A549 (cell line): Measurements from ENCODE around the gene TSC2. TPM values are rescaled to one million over a fixed set of nuclear protein-coding genes. Genes with fewer than 3 reads are reported as not detected.

ENCODE experiments used
- ATAC-seq, 2 experiments: fragments of 200-7000 bp in 1 of 2; fragments of >200 bp in 1 of 2; cut with Nextera tagmentation in 1 of 2; cut with Tn5 transposase in 1 of 2; 3 replicates each; pipeline versions ENCODE4 v1.8.0 to v1.9.1; 2018 to 2020; ENCODE audit warnings: mild to moderate bottlenecking in 1 of 2, moderate library complexity in 1 of 2
- CTCF ChIA-PET: fragments of 300-600 bp; sonication (Branson Sonifier 250); formaldehyde crosslinking; extraction: SDS; loops from one replicate; lab custom pipeline; 2021; ENCODE audit warnings: antibody characterized with exemption, inconsistent platforms; lab: Yijun Ruan, JAX
- POLR2A ChIA-PET: fragments of 350-600 bp; formaldehyde crosslinking; extraction: SDS; loops from one replicate; lab custom pipeline; 2021; ENCODE audit warnings: antibody characterized with exemption, inconsistent platforms; lab: Yijun Ruan, JAX
- DNase-seq, 2 experiments: peaks; one replicate each; pipeline versions ENCODE4 v3.0.0 to v3.0.0-alpha.2; 2011 to 2016; ENCODE audit warnings: low read depth in 1 of 2, low spot score in 1 of 2
- FAIRE-seq: peaks from 2 replicates; lab custom pipeline; 2011; peaks lifted over from hg19 to GRCh38; lab: Jason Lieb, UNC
- H3K27ac ChIP-seq, 2 experiments: fragments of >200 bp; sonication (Bioruptor Twin); formaldehyde crosslinking; 3 replicates each; pipeline ENCODE4 v1.5.1; 2016 to 2017
- H3K4me1 ChIP-seq: fragments of >200 bp; sonication (Bioruptor Twin); formaldehyde crosslinking; 3 replicates; pipeline ENCODE4 v1.6.1; 2016
- H3K4me2 ChIP-seq: fragments of >200 bp; sonication (Bioruptor Twin); formaldehyde crosslinking; 3 replicates; pipeline ENCODE4 v1.6.1; 2016
- H3K4me3 ChIP-seq: fragments of >200 bp; sonication (Bioruptor Twin); formaldehyde crosslinking; 3 replicates; pipeline ENCODE4 v1.5.1; 2016
- H3K9me3 ChIP-seq: fragments of >200 bp; sonication (Bioruptor Twin); formaldehyde crosslinking; 3 replicates; pipeline ENCODE4 v1.6.1; 2016
- ATOH8 ChIP-seq: fragments of 250-450 bp; sonication (Bioruptor Pico); IDR thresholded peaks from 2 replicates; pipeline ENCODE4 v1.5.0; 2020; ENCODE audit warnings: low read depth, mild to moderate bottlenecking, moderate library complexity
- BCL3 ChIP-seq: fragments of >200 bp; sonication (Bioruptor Twin); formaldehyde crosslinking; IDR thresholded peaks from 3 replicates; pipeline ENCODE4 v1.6.1; 2016
- BHLHE40 ChIP-seq: IDR thresholded peaks from 2 replicates; pipeline ENCODE4 v1.6.1; 2012; ENCODE audit warnings: low read depth, low read length, inconsistent platforms
- CBX8 ChIP-seq: fragments of 200-600 bp; sonication (generic); IDR thresholded peaks from 2 replicates; pipeline ENCODE4 v1.6.1; 2016
- CHD2 ChIP-seq: fragments of 150-350 bp; IDR thresholded peaks from 2 replicates; pipeline ENCODE4 v1.6.1; 2014; ENCODE audit warnings: low read length; ENCODE audit not compliant: partially characterized antibody
- EHF ChIP-seq: fragments of 250-450 bp; sonication (Bioruptor Pico); IDR thresholded peaks from 2 replicates; pipeline ENCODE4 v1.5.0; 2020; ENCODE audit warnings: mild to moderate bottlenecking
- EHMT2 ChIP-seq: fragments of 200-600 bp; sonication (generic); IDR thresholded peaks from 2 replicates; pipeline ENCODE4 v1.6.1; 2016; ENCODE audit warnings: antibody characterized with exemption, low read depth, mild to moderate bottlenecking, moderate library complexity
- ELK1 ChIP-seq: fragments of 150-350 bp; IDR thresholded peaks from 2 replicates; pipeline ENCODE4 v1.6.1; 2014; ENCODE audit warnings: low read depth, mild to moderate bottlenecking, low read length
- HEYL ChIP-seq: fragments of 250-450 bp; sonication (Bioruptor Pico); IDR thresholded peaks from 2 replicates; pipeline ENCODE4 v1.8.0; 2021; ENCODE audit warnings: mild to moderate bottlenecking, moderate library complexity
- HMGXB4 ChIP-seq: fragments of 250-450 bp; sonication (Bioruptor Pico); IDR thresholded peaks from 2 replicates; pipeline ENCODE4 v1.5.0; 2021; ENCODE audit warnings: mild to moderate bottlenecking, moderate library complexity, borderline replicate concordance
- JUNB ChIP-seq: fragments of >200 bp; sonication (Bioruptor Twin); formaldehyde crosslinking; IDR thresholded peaks from 2 replicates; pipeline ENCODE4 v1.6.1; 2016
- MAFK ChIP-seq: fragments of 450-650 bp; IDR thresholded peaks from 2 replicates; pipeline ENCODE4 v1.6.1; 2014; ENCODE audit not compliant: partially characterized antibody
- MAZ ChIP-seq: fragments of 150-350 bp; IDR thresholded peaks from 2 replicates; pipeline ENCODE4 v1.6.1; 2014; ENCODE audit warnings: antibody characterized with exemption, low read depth, low read length, borderline replicate concordance
- NFE2L2 ChIP-seq: fragments of 150-350 bp; conservative IDR thresholded peaks from 2 replicates; pipeline ENCODE4 v1.6.1; 2014; ENCODE audit warnings: low read length
- NPAS2 ChIP-seq: fragments of 250-450 bp; sonication (Bioruptor Pico); IDR thresholded peaks from 2 replicates; pipeline ENCODE4 v1.8.0; 2022; ENCODE audit warnings: mild to moderate bottlenecking, moderate library complexity, borderline replicate concordance
- PBX3 ChIP-seq: IDR thresholded peaks from 2 replicates; pipeline ENCODE4 v1.6.1; 2012
- RAD21 ChIP-seq, 2 experiments: fragments of >200 bp in 1 of 2; sonication (Bioruptor Twin) in 1 of 2; formaldehyde crosslinking in 1 of 2; IDR thresholded peaks in 1 of 2; conservative IDR thresholded peaks in 1 of 2; 2 replicates in 1 of 2; 3 replicates in 1 of 2; pipeline ENCODE4 v1.6.1; 2012 to 2018; ENCODE audit warnings: inconsistent platforms in 1 of 2
- RARB ChIP-seq: fragments of 250-450 bp; sonication (Bioruptor Pico); IDR thresholded peaks from 2 replicates; pipeline ENCODE4 v1.8.0; 2021; ENCODE audit warnings: mild to moderate bottlenecking, moderate library complexity
- SMC3 ChIP-seq: fragments of >200 bp; sonication (Bioruptor Twin); formaldehyde crosslinking; IDR thresholded peaks from 3 replicates; pipeline ENCODE4 v1.6.1; 2018; ENCODE audit warnings: inconsistent platforms
- TP53 ChIP-seq: fragments of 250-450 bp; sonication (Bioruptor Pico); IDR thresholded peaks from 2 replicates; pipeline ENCODE4 v1.5.0; 2021; ENCODE audit warnings: mild to moderate bottlenecking, moderate library complexity
- ZC3H11A ChIP-seq: fragments of 450-650 bp; IDR thresholded peaks from 2 replicates; pipeline ENCODE4 v1.6.1; 2014; ENCODE audit warnings: antibody characterized with exemption, mild to moderate bottlenecking
- ZSCAN20 ChIP-seq: fragments of 250-450 bp; sonication (Bioruptor Pico); IDR thresholded peaks from 2 replicates; pipeline ENCODE4 v1.8.0; 2022; ENCODE audit warnings: mild to moderate bottlenecking, moderate library complexity
- WGBS: methylation state at CpG from one replicate; pipeline ENCODE4 v1.1.6; 2017; ENCODE audit errors: missing lambda C conversion rate; 5-methylcytosine and 5-hydroxymethylcytosine counted together
- polyA plus RNA-seq, 4 experiments: library from polyadenylated mRNA; depleted of rRNA in 3 of 4; stranded (reverse); fragments of >200 nt; fragmentation: RNase III in 1 of 4; extraction: RNeasy Plus Mini Kit Qiagen cat#74134 plus additional on column Dnase treatment in 1 of 4; gene quantifications; 2 replicates in 3 of 4; 3 replicates in 1 of 4; pipeline ENCODE4 v1.2.3, GENCODE V29; 2011 to 2017

The TSC2 gene
- polyA plus RNA-seq, 2 of the 4 experiments (the other 2 are of a cell fraction), result 32.6 to 47.3 TPM

- POLR2A ChIA-PET, result no interaction called here
- WGBS, result 90% methylated on average over 17 of the region's 17 CpGs
- CTCF ChIA-PET, result interaction anchor here (0.5 to 4.2 kb wide), 5 partner anchors 13 to 1292 kb away, joined by 3 to 22 read pairs (median 3); no protein-coding TSS in a partner anchor
- Histone ChIP-seq H3K4me1 (no peaks in the 10 kb centered on the region), H3K9me3 (no peaks in the 10 kb centered on the region), H3K4me2 (no peak overlapping the region), H3K4me3 (no peak overlapping the region), H3K27ac (no peak overlapping the region)
- DNase-seq (no peak), ATAC-seq (no peak), FAIRE-seq (no peak)
- TF ChIP-seq BHLHE40, result no peak
- no peak for TF ChIP-seq EHF (CRISPR knock-in tag)
- TF ChIP-seq MAFK, result no peak
- TF ChIP-seq CHD2, result no peak
- no peak for TF ChIP-seq CBX8
- TF ChIP-seq NPAS2 (CRISPR knock-in tag), result no peak
- no peak for TF ChIP-seq ZSCAN20 (CRISPR knock-in tag)
- TF ChIP-seq HMGXB4 (CRISPR knock-in tag), result no peak
- no peak for TF ChIP-seq ELK1
- no peak for TF ChIP-seq BCL3
- no peak for TF ChIP-seq PBX3
- TF ChIP-seq EHMT2, result no peak
- TF ChIP-seq SMC3, result no peak
- no peak for TF ChIP-seq JUNB
- TF ChIP-seq MAZ, result no peak
- TF ChIP-seq NFE2L2, result no peak
- no peak for TF ChIP-seq RAD21 (conservative IDR thresholded peaks at IDR 0.05 in 1 of 2, IDR thresholded peaks at IDR 0.05 in 1 of 2)
- no peak for TF ChIP-seq TP53 (CRISPR knock-in tag)
- no peak for TF ChIP-seq HEYL (CRISPR knock-in tag)
- TF ChIP-seq ZC3H11A, result no peak
Observed at GRCh38 chr16:2077016-2077415, 29.2 kb downstream of the TSC2 start.

GRCh38 chr16:2077696-2078095 is 29.9 kb downstream of the TSC2 start:
- FAIRE-seq, result no peak
- 94% methylated on average over 12 of the region's 21 CpGs for WGBS
- no peak overlapping the region for H3K4me2 ChIP-seq
- no peaks in the 10 kb centered on the region for H3K9me3 ChIP-seq
- no peak overlapping the region for H3K4me3 ChIP-seq
- no peaks in the 10 kb centered on the region for H3K4me1 ChIP-seq
- POLR2A ChIA-PET, result no interaction called here
- no peak for TF ChIP-seq ELK1
- TF ChIP-seq ATOH8 (CRISPR knock-in tag), result no peak
- no peak for TF ChIP-seq RARB (CRISPR knock-in tag)
- no peak for TF ChIP-seq TP53 (CRISPR knock-in tag)
- CTCF ChIA-PET, result interaction anchor here (1.1 to 4.2 kb wide), 3 partner anchors 12 to 63 kb away, joined by 3 to 22 read pairs (median 15); no protein-coding TSS in a partner anchor
- DNase-seq, result no peak
- H3K27ac ChIP-seq, result no peak overlapping the region
- no peak for ATAC-seq
